GM21528 (cell line): ENCODE data around the gene IRX4.

ENCODE experiments used
- ATAC-seq: cut with Tn5 transposase; IDR thresholded peaks from one replicate; pipeline ENCODE4 v1.9.1; 2021; ENCODE audit warnings: mild to moderate bottlenecking, moderate library complexity; ENCODE audit not compliant: unreplicated experiment, low FRiP score

Gene IRX4

DNA sequence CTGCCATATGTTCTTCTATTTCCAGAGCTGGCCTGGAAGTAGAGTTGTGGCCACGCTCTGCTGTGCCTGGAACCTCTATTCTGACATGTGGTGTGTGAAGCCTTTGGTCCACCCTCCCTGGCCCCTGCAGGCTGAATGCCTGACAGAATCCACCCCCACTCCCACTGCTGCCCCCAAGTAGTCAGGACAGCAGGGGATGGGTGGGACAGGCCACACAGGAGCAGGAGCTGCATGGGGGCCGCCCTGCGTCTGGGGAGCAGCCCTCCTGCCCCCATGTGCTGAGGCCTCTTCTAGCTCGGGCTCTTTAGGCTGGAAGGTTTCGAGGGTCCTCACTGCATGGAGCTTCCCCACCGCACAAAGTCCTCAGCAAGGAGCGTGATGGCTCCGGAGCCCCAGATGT, 32.6 kb upstream of the IRX4 start:
- no peak for ATAC-seq

GRCh38 chr5:1914471-1914870, 31.7 kb upstream of the IRX4 start:
- no peak for ATAC-seq

GRCh38 chr5:1913578-1913977, 30.9 kb upstream of the IRX4 start:
- ATAC-seq: no peak

DNA sequence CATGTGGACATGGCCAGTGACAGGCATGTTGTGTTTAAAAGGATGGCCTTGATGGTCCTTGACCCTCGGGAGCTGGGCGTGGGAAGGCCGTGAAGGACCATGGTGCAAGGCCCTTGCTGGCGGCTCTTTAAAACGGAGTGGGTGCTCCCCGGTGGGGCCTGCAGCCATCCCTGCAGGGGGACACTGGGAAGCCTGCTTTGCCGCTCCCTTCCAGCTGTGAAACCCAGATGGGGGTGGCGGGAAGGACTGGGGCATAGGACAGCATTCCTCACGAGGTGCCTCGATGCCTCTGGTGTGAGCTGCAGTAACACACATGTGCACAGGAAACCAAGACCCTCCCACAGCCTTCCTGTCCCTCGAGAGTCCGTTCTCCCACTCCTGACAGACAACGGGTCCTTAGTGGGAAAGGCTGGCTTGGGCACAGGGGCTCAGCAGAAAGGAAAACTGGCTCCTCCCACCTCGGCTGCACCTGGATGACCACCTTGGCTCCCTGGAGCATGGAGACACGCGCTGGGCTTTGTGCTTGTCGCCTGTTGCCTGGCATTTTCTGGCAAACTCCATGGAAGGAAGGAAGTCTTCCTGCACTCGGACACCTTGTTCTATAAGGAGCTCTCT, 30.3 kb upstream of the IRX4 start:
- ATAC-seq: no peak

- no peak for ATAC-seq
Observed at GRCh38 chr5:1911773-1912235, 29.1 kb upstream of the IRX4 start.

GRCh38 chr5:1910861-1911772, 28.4 kb upstream of the IRX4 start:
- no peak for ATAC-seq

DNA sequence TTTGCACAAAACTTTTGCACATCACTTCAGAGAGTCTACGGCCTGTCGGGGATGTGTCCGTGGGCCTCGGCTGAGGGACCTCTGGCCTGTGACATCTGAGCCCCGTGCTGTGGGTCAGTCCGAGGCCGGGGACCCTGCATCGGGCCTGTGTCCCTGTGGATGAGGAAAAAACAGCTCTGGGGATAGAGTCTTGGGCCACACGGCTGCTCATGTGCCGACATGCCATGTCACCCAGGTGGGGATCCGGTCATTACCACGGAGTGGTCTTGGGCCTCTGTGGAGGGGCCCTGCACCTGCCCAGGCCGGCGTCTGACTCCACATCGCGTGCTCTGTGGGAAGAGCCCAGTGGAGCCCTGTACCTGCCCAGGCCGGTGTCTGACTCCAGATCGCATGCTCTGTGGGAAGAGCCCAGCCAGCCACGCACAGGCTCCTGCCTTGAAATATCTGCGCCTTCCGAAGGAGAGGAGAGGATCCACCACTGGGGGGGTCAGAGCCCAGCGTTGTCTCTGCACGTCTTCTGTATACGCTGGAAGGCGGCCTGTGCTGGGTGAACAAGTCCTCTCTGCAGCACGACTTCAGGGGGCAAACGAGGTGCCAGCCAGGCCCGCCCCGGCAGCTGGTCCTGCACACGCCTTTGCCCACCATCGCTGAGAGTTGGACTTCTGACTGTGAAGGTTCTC, 27.5 kb upstream of the IRX4 start:
- ATAC-seq: no peak

- ATAC-seq: no peak
Observed at GRCh38 chr5:1909346-1909985, 26.7 kb upstream of the IRX4 start.

GRCh38 chr5:1908931-1909330, 26.2 kb upstream of the IRX4 start:
- no peak for ATAC-seq

DNA sequence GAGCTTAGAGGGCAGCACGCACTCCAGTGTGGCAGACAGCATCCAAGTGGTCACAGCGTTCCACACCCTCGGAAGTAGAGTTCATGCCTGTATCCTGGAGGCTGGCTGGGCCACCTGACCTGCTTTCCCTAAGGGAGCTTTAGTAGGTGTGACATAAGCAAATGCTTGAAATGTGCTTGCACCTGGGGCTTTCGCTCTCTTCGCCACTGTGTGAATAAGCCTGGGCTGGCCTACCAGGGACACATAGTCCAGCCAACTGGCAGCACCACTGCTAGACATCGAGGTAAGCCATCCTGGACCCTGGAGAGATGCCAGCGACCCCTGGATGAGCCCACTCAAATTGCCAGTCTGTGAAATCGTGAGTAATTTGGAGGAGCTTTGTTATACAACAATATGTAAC, 24.9 kb upstream of the IRX4 start:
- ATAC-seq: no peak

DNA sequence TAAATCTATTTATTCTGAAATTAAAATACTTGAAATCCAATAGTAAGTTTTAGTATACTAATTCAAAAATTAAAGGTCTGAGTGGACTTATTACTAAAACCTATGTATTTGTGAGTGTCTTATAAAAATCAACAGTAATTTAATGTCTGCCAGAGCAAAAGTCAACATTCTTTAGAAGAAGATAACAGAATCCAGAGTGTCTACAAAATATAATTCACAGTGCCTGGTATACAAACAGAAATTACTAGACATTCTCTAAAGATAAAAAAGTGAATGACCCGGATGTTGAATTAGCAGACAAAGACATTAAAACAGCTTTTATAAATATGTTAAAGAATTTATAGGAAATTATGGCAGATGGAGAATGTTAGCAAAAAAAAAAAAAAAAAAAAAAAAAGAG, 22.4 kb upstream of the IRX4 start:
- no peak for ATAC-seq

- no peak for ATAC-seq
Observed at GRCh38 chr5:1901983-1902382, 19.3 kb upstream of the IRX4 start.

DNA sequence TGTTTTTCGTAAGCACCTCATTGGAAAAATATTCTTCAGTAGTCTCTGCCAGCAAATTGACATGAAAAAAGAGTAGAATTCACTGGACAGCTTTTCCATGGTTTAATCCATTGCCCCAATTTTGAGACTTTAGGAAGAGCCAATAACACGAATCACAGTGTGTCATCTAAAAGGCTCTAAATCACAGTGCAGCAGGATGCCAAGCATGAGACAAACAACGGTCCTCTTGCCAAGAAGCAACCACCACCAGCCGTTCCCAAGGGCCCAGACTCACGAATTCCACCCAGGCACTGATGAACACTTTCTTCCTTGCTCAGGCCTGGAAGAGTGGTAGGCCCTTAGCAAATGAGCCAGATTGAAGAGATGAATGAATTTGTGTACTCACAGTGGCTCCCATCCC, 18.3 kb upstream of the IRX4 start:
- ATAC-seq: no peak

DNA sequence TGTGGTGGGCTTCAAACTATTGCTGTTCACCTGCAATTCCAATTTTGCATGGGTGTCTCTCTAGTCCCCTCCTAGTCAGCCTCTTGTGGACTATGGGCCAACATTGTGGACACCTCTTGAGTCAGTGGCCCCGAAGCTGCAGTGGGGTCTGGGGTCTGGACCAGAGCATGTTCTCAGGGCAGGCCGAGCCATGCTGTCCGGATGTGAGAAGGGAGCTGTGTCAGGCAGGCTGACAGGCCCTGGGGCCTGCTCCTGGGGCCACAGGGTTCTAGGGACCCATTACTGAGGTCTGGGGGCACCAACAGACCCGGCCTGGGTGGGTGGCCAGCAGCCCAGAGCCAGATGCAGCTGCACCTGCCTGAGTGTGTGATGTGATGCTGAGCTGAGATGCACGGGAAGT, 16.5 kb upstream of the IRX4 start:
- no peak for ATAC-seq

DNA sequence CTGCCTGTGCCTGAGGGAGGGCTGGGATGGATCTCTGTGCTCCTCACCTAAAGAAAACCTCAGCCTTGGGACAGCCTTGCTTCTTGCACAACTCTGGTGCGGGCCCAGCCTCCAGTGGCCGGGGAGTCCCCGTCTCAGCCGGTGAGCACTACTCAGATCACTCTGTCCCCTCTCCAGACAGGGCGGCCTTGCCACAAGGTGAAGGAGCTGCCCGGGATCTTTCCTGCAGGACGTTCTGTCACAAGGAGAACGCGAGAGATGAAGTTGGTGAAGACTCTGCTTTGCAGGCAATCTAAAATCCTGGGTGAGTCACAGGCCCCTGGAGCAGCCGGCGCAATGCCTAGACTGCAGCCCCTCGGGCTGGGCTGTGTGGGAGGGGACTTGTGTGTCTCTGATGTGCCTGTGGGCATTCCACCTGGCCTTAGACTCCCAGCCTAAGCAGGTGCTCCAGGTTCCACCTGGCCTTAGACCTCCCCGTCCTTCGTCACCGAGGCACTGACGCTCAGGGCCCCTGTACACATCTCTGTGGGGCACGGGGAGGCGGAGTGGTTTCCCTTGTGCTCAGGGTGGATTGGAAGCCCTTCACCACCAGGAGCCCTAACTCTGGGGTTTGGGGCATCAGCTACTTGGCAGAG, 15.2 kb upstream of the IRX4 start:
- ATAC-seq: no peak

DNA sequence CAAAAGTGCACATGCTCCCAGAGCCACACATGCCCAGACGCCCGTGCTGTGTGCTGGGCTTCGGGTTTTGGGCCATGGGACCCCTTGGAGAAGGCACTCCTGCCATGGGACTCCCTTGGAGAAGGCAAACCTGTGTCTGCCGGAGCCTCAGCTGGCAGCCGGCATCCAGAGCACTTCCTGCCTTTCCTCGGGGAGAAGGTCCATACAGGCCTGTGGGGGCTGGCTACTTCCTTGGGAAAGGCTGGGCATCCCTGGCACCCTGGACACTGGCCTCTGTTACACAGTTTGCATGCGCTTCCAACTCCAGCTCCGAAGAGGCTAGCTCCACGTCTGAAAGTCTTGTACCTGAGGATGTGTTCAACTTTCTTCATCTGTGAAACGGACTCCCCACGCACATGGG, 14.7 kb upstream of the IRX4 start:
- ATAC-seq: no peak

DNA sequence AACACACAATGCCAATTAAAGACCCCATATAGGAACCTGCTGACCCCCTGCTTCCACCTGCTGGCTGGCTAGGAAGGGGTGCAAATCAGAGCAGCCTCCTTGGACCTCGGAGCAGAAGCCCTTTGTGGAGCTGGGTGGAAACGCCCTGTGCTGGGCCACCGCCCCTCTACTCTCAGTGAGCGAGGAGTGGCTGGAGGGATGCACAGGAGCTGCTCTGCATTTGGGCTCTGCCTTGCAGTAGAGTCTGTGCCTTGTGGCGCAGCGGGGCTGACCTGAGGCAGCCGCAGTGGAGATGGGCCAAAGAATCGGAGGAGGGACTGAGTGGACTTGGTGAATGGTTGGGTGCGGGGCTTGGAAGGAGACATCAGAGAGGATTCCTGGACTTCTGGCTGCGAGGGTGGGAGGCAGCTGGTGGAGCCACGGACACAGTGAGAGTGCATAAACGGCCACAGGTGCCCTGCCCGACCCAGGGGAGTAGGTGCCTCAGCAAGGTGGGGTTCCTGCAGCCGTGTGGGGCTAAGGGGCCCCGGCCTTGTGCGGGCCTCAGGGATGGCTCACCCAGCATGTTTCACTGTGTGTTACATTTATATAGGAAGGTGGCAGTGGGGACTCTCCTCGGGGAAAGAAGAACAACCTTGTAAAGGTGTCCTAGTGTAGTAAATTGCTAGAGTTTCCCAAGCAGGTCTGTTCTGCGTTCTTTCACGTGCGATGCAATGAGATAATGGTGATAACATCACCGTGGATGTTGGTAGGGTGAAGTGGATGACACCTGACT, 14.1 kb upstream of the IRX4 start:
- no peak for ATAC-seq

GRCh38 chr5:1895739-1896420, 13.2 kb upstream of the IRX4 start:
- ATAC-seq: no peak

DNA sequence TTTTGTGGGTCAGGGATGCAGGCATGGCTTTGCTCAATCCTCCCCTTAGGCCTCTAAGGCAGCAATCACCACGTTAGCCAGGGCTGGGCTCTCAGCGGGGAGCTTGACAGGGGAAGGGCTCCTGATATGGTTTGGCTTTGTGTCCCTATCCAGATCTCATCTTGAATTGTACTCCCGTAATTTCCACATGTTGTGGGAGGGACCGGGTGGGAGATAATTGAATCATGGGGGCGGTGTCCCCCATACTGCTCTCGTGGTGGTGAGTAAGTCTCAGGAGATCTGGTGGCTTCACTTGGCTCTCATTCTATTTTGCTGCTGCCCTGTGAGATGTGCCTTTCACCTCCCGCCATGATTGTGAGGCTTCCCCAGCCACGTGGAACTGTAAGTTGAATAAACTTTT, 11.5 kb upstream of the IRX4 start:
- no peak for ATAC-seq
